ENCODE measurements around the gene VAPA.

VAPA gene

GRCh38 chr18:9973470-9973869 is 59.7 kb downstream of the VAPA start:
- Mint-ChIP-seq H3K9me3 (peaks cover 7% of the 10 kb centered on the region), H3K4me3 (no peak overlapping the region), H3K36me3 (ENCODE audit: low read depth) (no peaks in the 10 kb centered on the region), H3K27me3 (ENCODE audit: low read depth) (peaks cover 25% of the 10 kb centered on the region), H3K27ac (no peak overlapping the region), H3K4me1 (ENCODE audit: low read depth) (no peaks in the 10 kb centered on the region)
- no peak for DNase-seq (ENCODE audit: low spot score)

GRCh38 chr18:9974279-9974915 is 60.6 kb downstream of the VAPA start:
- Mint-ChIP-seq H3K27ac (no peak overlapping the region), H3K27me3 (ENCODE audit: low read depth) (peaks cover 18% of the 10 kb centered on the region), H3K4me1 (ENCODE audit: low read depth) (no peaks in the 10 kb centered on the region), H3K9me3 (peaks cover 7% of the 10 kb centered on the region), H3K4me3 (no peak overlapping the region), H3K36me3 (ENCODE audit: low read depth) (no peaks in the 10 kb centered on the region)
- no peak for DNase-seq (ENCODE audit: low spot score)

- H3K9me3 Mint-ChIP-seq = peaks cover 7% of the 10 kb centered on the region
- no peaks in the 10 kb centered on the region for H3K4me1 Mint-ChIP-seq (ENCODE audit: low read depth)
- no peak for DNase-seq (ENCODE audit: low spot score)
- H3K27ac Mint-ChIP-seq = no peak overlapping the region
- peaks cover 19% of the 10 kb centered on the region for H3K27me3 Mint-ChIP-seq (ENCODE audit: low read depth)
- H3K4me3 Mint-ChIP-seq = no peak overlapping the region
- H3K36me3 Mint-ChIP-seq (ENCODE audit: low read depth) = no peaks in the 10 kb centered on the region
Measured at GRCh38 chr18:9975658-9976057, 61.8 kb downstream of the VAPA start.

GRCh38 chr18:9982711-9983110 is 68.9 kb downstream of the VAPA start:
- Mint-ChIP-seq H3K36me3 (ENCODE audit: low read depth) (no peaks in the 10 kb centered on the region), H3K4me3 (no peak overlapping the region), H3K27ac (no peak overlapping the region), H3K9me3 (no peaks in the 10 kb centered on the region), H3K27me3 (ENCODE audit: low read depth) (peaks cover 19% of the 10 kb centered on the region), H3K4me1 (ENCODE audit: low read depth) (no peaks in the 10 kb centered on the region)
- DNase-seq (ENCODE audit: low spot score) = no peak

GRCh38 chr18:9984080-9984479 is 70.3 kb downstream of the VAPA start:
- H3K27ac Mint-ChIP-seq = no peak overlapping the region
- no peaks in the 10 kb centered on the region for H3K4me1 Mint-ChIP-seq (ENCODE audit: low read depth)
- no peak overlapping the region for H3K4me3 Mint-ChIP-seq
- H3K9me3 Mint-ChIP-seq = no peaks in the 10 kb centered on the region
- DNase-seq (ENCODE audit: low spot score) = no peak
- peaks cover 16% of the 10 kb centered on the region for H3K27me3 Mint-ChIP-seq (ENCODE audit: low read depth)
- no peaks in the 10 kb centered on the region for H3K36me3 Mint-ChIP-seq (ENCODE audit: low read depth)

- DNase-seq (ENCODE audit: low spot score) = no peak
- Mint-ChIP-seq H3K27me3 (ENCODE audit: low read depth) (peaks cover 4% of the 10 kb centered on the region), H3K4me3 (no peak overlapping the region), H3K36me3 (ENCODE audit: low read depth) (no peaks in the 10 kb centered on the region), H3K9me3 (no peaks in the 10 kb centered on the region), H3K4me1 (ENCODE audit: low read depth) (no peaks in the 10 kb centered on the region), H3K27ac (no peak overlapping the region)
Measured at GRCh38 chr18:9985641-9986040, 71.8 kb downstream of the VAPA start.

GRCh38 chr18:9986156-9986930 is 72.5 kb downstream of the VAPA start:
- Mint-ChIP-seq H3K36me3 (ENCODE audit: low read depth) (no peaks in the 10 kb centered on the region), H3K27me3 (ENCODE audit: low read depth) (peaks cover 4% of the 10 kb centered on the region), H3K27ac (no peak overlapping the region), H3K9me3 (no peaks in the 10 kb centered on the region), H3K4me1 (ENCODE audit: low read depth) (no peaks in the 10 kb centered on the region), H3K4me3 (no peak overlapping the region)
- DNase-seq (ENCODE audit: low spot score) = no peak

- Mint-ChIP-seq H3K4me1 (ENCODE audit: low read depth) (no peaks in the 10 kb centered on the region), H3K9me3 (no peaks in the 10 kb centered on the region), H3K27ac (no peak overlapping the region), H3K4me3 (no peak overlapping the region), H3K27me3 (ENCODE audit: low read depth) (peaks cover 4% of the 10 kb centered on the region), H3K36me3 (ENCODE audit: low read depth) (no peaks in the 10 kb centered on the region)
- DNase-seq (ENCODE audit: low spot score) = no peak
Measured at GRCh38 chr18:9987345-9987744, 73.5 kb downstream of the VAPA start.

- no peak overlapping the region for H3K27ac Mint-ChIP-seq
- H3K36me3 Mint-ChIP-seq (ENCODE audit: low read depth) = no peaks in the 10 kb centered on the region
- no peak overlapping the region for H3K4me3 Mint-ChIP-seq
- H3K9me3 Mint-ChIP-seq = no peaks in the 10 kb centered on the region
- H3K4me1 Mint-ChIP-seq (ENCODE audit: low read depth) = no peaks in the 10 kb centered on the region
- H3K27me3 Mint-ChIP-seq (ENCODE audit: low read depth) = peaks cover 4% of the 10 kb centered on the region
- DNase-seq (ENCODE audit: low spot score) = no peak
Measured at GRCh38 chr18:9987931-9988330, 74.1 kb downstream of the VAPA start.

GRCh38 chr18:9988665-9989064 is 74.8 kb downstream of the VAPA start:
- Mint-ChIP-seq H3K27me3 (ENCODE audit: low read depth) (peaks cover 4% of the 10 kb centered on the region), H3K36me3 (ENCODE audit: low read depth) (no peaks in the 10 kb centered on the region), H3K27ac (no peak overlapping the region), H3K9me3 (no peaks in the 10 kb centered on the region), H3K4me1 (ENCODE audit: low read depth) (no peaks in the 10 kb centered on the region), H3K4me3 (no peak overlapping the region)
- DNase-seq (ENCODE audit: low spot score) = no peak

- H3K27me3 Mint-ChIP-seq (ENCODE audit: low read depth) = peaks cover 3% of the 10 kb centered on the region
- no peaks in the 10 kb centered on the region for H3K4me1 Mint-ChIP-seq (ENCODE audit: low read depth)
- H3K4me3 Mint-ChIP-seq = no peak overlapping the region
- no peaks in the 10 kb centered on the region for H3K36me3 Mint-ChIP-seq (ENCODE audit: low read depth)
- no peak for DNase-seq (ENCODE audit: low spot score)
- H3K27ac Mint-ChIP-seq = no peak overlapping the region
- H3K9me3 Mint-ChIP-seq = no peaks in the 10 kb centered on the region
Measured at GRCh38 chr18:9989481-9989880, 75.7 kb downstream of the VAPA start.

GRCh38 chr18:9991011-9992000 is 77.5 kb downstream of the VAPA start:
- Mint-ChIP-seq H3K36me3 (ENCODE audit: low read depth) (no peaks in the 10 kb centered on the region), H3K4me3 (no peak overlapping the region), H3K27ac (no peak overlapping the region), H3K27me3 (ENCODE audit: low read depth) (peaks cover 3% of the 10 kb centered on the region), H3K4me1 (ENCODE audit: low read depth) (no peaks in the 10 kb centered on the region), H3K9me3 (no peaks in the 10 kb centered on the region)
- no peak for DNase-seq (ENCODE audit: low spot score)

GRCh38 chr18:9992300-9992972 is 78.6 kb downstream of the VAPA start:
- Mint-ChIP-seq H3K4me1 (ENCODE audit: low read depth) (no peaks in the 10 kb centered on the region), H3K36me3 (ENCODE audit: low read depth) (no peaks in the 10 kb centered on the region), H3K27ac (no peak overlapping the region), H3K9me3 (no peaks in the 10 kb centered on the region), H3K27me3 (ENCODE audit: low read depth) (peaks cover 3% of the 10 kb centered on the region), H3K4me3 (no peak overlapping the region)
- DNase-seq (ENCODE audit: low spot score) = no peak
